Dendritic cell treated with granulocyte-macrophage colony-stimulating factor and Interleukin-4, amounts not matched to agents 40 ng/mL and 50 ng/mL, for 4 days (primary cell): ENCODE measurements around the gene ACSS1.

ENCODE experiments used
- H3K27ac Mint-ChIP-seq: one replicate; pipeline ENCODE4 v1.8.0; 2022; ENCODE audit warnings: mild to moderate bottlenecking, mixed read lengths
- H3K27me3 Mint-ChIP-seq: one replicate; pipeline ENCODE4 v1.8.0; 2022; ENCODE audit warnings: mild to moderate bottlenecking, mixed read lengths
- H3K36me3 Mint-ChIP-seq: one replicate; pipeline ENCODE4 v1.8.0; 2022; ENCODE audit warnings: low read depth, mixed read lengths
- H3K4me1 Mint-ChIP-seq: one replicate; pipeline ENCODE4 v1.8.0; 2022; ENCODE audit warnings: low read depth, mixed read lengths
- H3K4me3 Mint-ChIP-seq: one replicate; pipeline ENCODE4 v1.8.0; 2022; ENCODE audit warnings: mild to moderate bottlenecking, moderate library complexity, mixed read lengths
- H3K9me3 Mint-ChIP-seq: one replicate; pipeline ENCODE4 v1.8.0; 2022; ENCODE audit warnings: mixed read lengths
- intact Hi-C: fragments of 100-400 bp; cut with micrococcal nuclease; formaldehyde crosslinking; loops from one replicate; pipeline ENCODE4 v1.15.0; 2022

ACSS1 gene

DNA sequence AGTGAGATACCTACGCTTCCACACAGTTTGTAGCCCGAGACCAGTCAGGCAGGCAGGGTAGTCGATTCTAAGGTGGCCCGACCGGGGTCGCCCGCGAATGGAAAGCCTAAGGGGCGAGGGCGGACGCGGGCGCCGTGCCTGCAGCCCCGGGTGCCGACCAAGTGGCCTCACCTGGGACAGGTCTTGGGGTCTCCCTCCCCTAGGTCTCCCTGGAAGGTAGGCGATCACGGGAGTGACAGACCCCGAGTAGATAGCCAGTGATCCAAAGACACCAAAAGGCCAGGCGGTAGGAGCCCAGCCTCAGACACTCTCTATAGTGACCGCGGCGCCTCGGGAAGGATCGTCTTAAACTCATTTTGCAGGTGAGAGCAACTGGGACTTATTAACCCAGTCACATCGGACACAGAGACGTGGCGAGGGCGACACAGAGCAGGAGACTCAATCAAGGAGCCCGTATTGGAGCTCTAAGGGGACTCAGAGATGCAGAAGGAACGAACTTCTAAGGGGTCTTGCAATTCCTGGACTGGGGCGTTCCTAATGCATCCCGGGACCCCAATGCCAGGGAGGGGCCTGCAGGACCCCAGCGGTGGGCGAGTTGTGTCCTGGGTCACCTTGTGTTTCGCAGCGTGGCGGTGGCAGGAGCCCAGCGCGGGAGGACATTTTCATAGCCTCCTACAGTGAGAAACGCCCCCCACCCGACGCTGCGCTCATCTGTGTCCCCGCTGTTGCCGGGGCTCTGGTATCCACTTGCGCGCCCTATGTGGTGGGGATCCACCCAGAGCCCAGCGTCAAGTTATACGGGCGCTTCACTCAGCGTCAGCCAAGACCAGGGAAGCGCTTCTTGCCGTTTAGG is 26.1 kb upstream of the ACSS1 start:
- no peak overlapping the region for H3K27ac Mint-ChIP-seq
- H3K4me1 Mint-ChIP-seq, result peaks cover 10% of the 10 kb centered on the region
- no peak overlapping the region for H3K4me3 Mint-ChIP-seq
- H3K36me3 Mint-ChIP-seq, result no peaks in the 10 kb centered on the region
- intact Hi-C loops, result no loop called here
- peaks cover 75% of the 10 kb centered on the region for H3K27me3 Mint-ChIP-seq
- H3K9me3 Mint-ChIP-seq, result no peaks in the 10 kb centered on the region

DNA sequence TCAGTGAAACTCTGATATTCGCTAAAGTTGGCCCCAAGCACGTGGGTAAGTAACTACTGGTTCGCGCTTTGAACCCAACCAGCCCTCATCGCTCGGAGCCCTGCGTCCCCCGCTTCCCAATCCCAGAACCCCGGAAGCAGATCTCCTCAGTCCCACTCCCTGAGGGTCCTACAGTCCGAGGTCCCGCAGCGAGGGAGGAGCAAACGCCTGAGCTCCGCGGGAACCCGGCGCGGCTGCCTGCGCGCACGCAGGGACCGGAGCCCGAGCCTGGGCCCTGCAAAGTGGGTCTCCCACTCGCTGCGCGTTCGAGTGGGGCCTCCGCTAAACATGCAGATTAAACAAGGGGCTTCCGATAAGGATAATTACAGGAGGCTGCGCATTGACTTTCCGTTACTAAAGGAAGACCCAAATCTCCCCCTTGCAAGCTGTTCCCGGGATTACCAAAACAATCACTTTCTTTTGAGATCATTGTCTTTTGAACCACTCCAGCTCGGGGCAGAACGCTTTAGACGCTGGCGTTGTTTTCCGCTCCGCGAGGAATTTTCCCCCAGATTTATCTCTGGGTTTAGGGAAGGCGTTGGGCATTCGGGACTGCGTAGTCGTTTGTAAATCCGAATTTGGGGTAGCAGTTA is 25.3 kb upstream of the ACSS1 start:
- Mint-ChIP-seq H3K9me3 (no peaks in the 10 kb centered on the region), H3K36me3 (no peaks in the 10 kb centered on the region), H3K4me1 (peaks cover 10% of the 10 kb centered on the region), H3K27ac (no peak overlapping the region), H3K4me3 (no peak overlapping the region), H3K27me3 (peaks cover 80% of the 10 kb centered on the region)
- intact Hi-C loops, result no loop called here

GRCh38 chr20:25082498-25082873 is 24.5 kb upstream of the ACSS1 start:
- intact Hi-C loops, result no loop called here
- Mint-ChIP-seq H3K9me3 (no peaks in the 10 kb centered on the region), H3K4me3 (no peak overlapping the region), H3K4me1 (peaks cover 16% of the 10 kb centered on the region), H3K27me3 (peaks cover 85% of the 10 kb centered on the region), H3K36me3 (no peaks in the 10 kb centered on the region), H3K27ac (no peak overlapping the region)

DNA sequence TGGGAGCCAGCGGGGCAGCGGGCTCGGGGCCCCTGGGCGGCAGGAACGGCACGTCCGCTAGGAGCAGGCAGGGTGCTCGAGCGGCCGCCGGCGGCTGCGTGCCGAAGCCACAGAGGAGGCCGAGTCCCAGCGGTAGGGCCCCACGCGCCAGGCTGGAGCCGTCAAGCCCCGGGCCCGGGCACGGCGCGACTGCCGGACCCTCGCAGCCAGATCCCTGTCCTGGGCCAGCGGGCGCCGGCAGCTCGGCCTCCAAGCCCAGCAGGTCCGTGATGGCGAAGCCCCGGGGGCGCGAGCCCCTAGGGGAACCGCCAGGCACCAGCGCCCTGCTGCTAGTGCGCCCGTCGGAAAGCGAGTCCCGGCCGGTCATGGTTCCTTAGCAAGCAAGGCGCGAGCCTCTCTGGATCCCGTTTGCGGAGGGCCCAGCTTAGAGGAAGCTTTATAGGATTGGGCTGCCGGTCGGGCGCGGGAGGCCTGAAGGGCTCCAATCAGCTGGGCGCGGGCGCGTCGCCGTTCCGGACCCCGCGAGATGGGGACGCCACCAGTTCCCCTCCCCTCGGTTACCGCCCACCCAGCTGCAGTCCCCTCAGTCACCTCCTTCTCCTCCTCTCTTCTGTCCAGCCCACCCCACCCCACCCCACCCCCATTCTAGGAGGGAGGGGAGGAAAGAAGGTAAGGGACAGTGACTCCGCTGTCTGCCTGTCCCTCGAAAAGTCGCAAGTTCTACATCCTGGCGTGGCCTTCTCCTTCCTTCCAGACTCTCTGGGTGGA is 24.0 kb upstream of the ACSS1 start, which contains the start of gene VSX1:
Gene VSX1 (minus strand): TSS at position 412 of the 768 bp plus-strand sequence. CDS start 45 bp downstream, at position 367.
- Mint-ChIP-seq H3K27me3 (peaks cover 88% of the 10 kb centered on the region), H3K36me3 (no peaks in the 10 kb centered on the region), H3K27ac (no peak within 1 kb of the TSS), H3K9me3 (no peaks in the 10 kb centered on the region), H3K4me3 (no peak within 1 kb of the TSS), H3K4me1 (peaks cover 15% of the 10 kb centered on the region)
- intact Hi-C loops, result no loop called here

- Mint-ChIP-seq H3K27me3 (peaks cover 87% of the 10 kb centered on the region), H3K36me3 (no peaks in the 10 kb centered on the region), H3K4me1 (peaks cover 12% of the 10 kb centered on the region), H3K9me3 (no peaks in the 10 kb centered on the region), H3K27ac (no peak overlapping the region), H3K4me3 (no peak overlapping the region)
- intact Hi-C loops, result no loop called here
These were observed 23.3 kb upstream of the ACSS1 start for GRCh38 chr20:25081065-25081729.

DNA sequence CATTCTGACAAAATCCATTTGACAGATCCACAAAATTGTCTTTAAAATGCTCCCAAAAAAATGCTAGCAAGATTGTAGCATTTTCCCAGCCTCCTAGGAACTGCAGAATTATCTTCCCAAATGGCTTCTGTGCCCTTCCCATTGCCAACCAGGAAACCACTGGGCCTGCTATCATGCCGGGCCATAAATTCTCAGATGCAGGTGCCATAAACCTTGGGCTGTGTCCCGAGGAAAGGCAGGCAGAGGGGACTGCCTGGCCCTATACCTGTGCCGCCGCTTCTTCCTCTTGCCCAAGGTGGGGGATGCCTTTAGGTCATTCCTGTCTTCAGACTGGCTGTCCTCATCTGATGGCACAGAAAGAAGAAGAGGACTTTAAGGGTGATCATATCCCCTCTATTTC is 21.2 kb upstream of the ACSS1 start:
- Mint-ChIP-seq H3K27ac (no peak overlapping the region), H3K27me3 (peaks cover 74% of the 10 kb centered on the region), H3K36me3 (no peaks in the 10 kb centered on the region), H3K4me1 (peaks cover 12% of the 10 kb centered on the region), H3K4me3 (no peak overlapping the region), H3K9me3 (no peaks in the 10 kb centered on the region)
- intact Hi-C loops, result loop anchor here (10.0 kb wide), 1 partner anchor 96 kb away; no protein-coding TSS in a partner anchor

- Mint-ChIP-seq H3K27me3 (peaks cover 70% of the 10 kb centered on the region), H3K4me1 (peaks cover 11% of the 10 kb centered on the region), H3K36me3 (no peaks in the 10 kb centered on the region), H3K9me3 (no peaks in the 10 kb centered on the region), H3K4me3 (no peak overlapping the region), H3K27ac (no peak overlapping the region)
- intact Hi-C loops, result loop anchor here (10.0 kb wide), 1 partner anchor 96 kb away; no protein-coding TSS in a partner anchor
These were observed 20.7 kb upstream of the ACSS1 start for GRCh38 chr20:25078662-25079061.

- peaks cover 7% of the 10 kb centered on the region for H3K4me1 Mint-ChIP-seq
- H3K9me3 Mint-ChIP-seq, result no peaks in the 10 kb centered on the region
- peak overlapping the region; percentile 62 for H3K4me3 Mint-ChIP-seq
- no peak overlapping the region for H3K27ac Mint-ChIP-seq
- peaks cover 69% of the 10 kb centered on the region for H3K27me3 Mint-ChIP-seq
- H3K36me3 Mint-ChIP-seq, result no peaks in the 10 kb centered on the region
- intact Hi-C loops, result loop anchor here (10.0 kb wide), 1 partner anchor 97 kb away; no protein-coding TSS in a partner anchor
These were observed 19.8 kb upstream of the ACSS1 start for GRCh38 chr20:25077610-25078169.

DNA sequence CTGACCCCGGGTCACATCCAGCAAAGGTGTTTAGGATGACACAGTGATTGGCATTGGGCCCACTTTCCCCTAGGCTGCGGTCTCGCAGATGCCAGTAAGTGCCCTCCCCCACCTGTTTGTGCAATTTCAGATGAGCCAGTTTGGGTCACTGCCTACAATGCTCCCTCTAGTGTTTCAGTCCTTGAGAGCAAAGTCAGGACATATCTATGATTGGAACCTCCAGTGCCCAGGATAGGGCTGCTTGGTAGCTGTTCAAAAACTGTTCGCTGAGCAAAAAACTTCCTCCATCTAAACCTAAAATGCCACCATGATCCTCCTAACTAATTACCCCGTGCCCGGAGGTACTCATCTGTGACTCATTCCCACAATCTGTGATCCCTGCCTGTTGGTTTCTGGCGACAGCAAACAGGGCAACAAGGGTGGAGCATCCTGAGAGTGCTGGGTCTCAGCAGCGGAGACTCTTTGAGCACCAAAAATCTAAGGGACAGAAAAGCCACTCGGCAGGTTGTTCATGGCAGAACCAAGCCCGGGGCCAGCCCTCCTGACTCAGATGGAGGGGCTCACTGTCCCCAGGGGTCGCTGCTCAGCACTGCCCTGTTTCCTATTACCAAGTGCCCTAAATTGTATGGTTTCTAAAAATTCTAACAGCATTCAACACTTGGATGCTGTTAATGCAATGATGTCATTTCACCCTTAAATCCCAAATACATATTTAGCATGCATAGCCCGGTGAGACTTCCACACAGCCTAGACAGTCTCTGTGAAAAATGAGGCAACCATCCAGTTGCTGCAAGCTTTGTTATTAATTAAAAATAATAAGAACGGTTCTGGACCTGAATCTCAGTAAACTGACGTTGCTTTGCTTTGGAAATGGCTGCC is 19.0 kb upstream of the ACSS1 start:
- Mint-ChIP-seq H3K27ac (no peak overlapping the region), H3K9me3 (no peaks in the 10 kb centered on the region), H3K4me3 (no peak overlapping the region), H3K4me1 (peaks cover 7% of the 10 kb centered on the region), H3K27me3 (peaks cover 66% of the 10 kb centered on the region), H3K36me3 (no peaks in the 10 kb centered on the region)
- intact Hi-C loops, result loop anchor here (10.0 kb wide), 1 partner anchor 98 kb away; no protein-coding TSS in a partner anchor

GRCh38 chr20:25076201-25076600 is 18.3 kb upstream of the ACSS1 start:
- H3K27ac Mint-ChIP-seq, result no peak overlapping the region
- no peaks in the 10 kb centered on the region for H3K9me3 Mint-ChIP-seq
- peaks cover 7% of the 10 kb centered on the region for H3K4me1 Mint-ChIP-seq
- no peaks in the 10 kb centered on the region for H3K36me3 Mint-ChIP-seq
- H3K4me3 Mint-ChIP-seq, result no peak overlapping the region
- intact Hi-C loops, result loop anchor here (10.0 kb wide), 1 partner anchor 99 kb away; no protein-coding TSS in a partner anchor
- peaks cover 67% of the 10 kb centered on the region for H3K27me3 Mint-ChIP-seq

GRCh38 chr20:25073544-25073943 is 15.6 kb upstream of the ACSS1 start:
- Mint-ChIP-seq H3K27me3 (peaks cover 62% of the 10 kb centered on the region), H3K9me3 (no peaks in the 10 kb centered on the region), H3K27ac (no peak overlapping the region), H3K36me3 (no peaks in the 10 kb centered on the region), H3K4me3 (no peak overlapping the region), H3K4me1 (peaks cover 7% of the 10 kb centered on the region)
- intact Hi-C loops, result loop anchor here (10.0 kb wide), 1 partner anchor 101 kb away; no protein-coding TSS in a partner anchor

GRCh38 chr20:25072226-25072811 is 14.4 kb upstream of the ACSS1 start:
- Mint-ChIP-seq H3K4me3 (no peak overlapping the region), H3K36me3 (no peaks in the 10 kb centered on the region), H3K4me1 (no peaks in the 10 kb centered on the region), H3K27ac (no peak overlapping the region), H3K9me3 (no peaks in the 10 kb centered on the region), H3K27me3 (peaks cover 53% of the 10 kb centered on the region)
- intact Hi-C loops, result loop anchor here (10.0 kb wide), 1 partner anchor 102 kb away; no protein-coding TSS in a partner anchor
